Endodermal cell (in vitro differentiated cells): ENCODE measurements around the gene TEC. TPM values are rescaled to one million over a fixed set of nuclear protein-coding genes. Genes with fewer than 3 reads are reported as not detected.

ENCODE experiments used
- DNase-seq: peaks from one replicate; pipeline ENCODE4 v3.0.0-alpha.2; 2017
- H3K27ac ChIP-seq: 2 replicates; pipeline ENCODE4 v1.5.1; 2013; ENCODE audit warnings: mild to moderate bottlenecking, low read depth, low read length, moderate library complexity
- H3K27me3 ChIP-seq: 2 replicates; pipeline ENCODE4 v1.6.1; 2013; ENCODE audit warnings: mild to moderate bottlenecking, low read length, moderate library complexity; ENCODE audit not compliant: insufficient read depth, control insufficient read depth, poor library complexity, severe bottlenecking
- H3K36me3 ChIP-seq: 2 replicates; pipeline ENCODE4 v1.7.0; 2013; ENCODE audit warnings: mild to moderate bottlenecking, low read length, moderate library complexity; ENCODE audit not compliant: control insufficient read depth, insufficient read depth
- H3K4me1 ChIP-seq: one replicate; pipeline ENCODE4 v1.7.0; 2013; ENCODE audit warnings: low read length; ENCODE audit not compliant: control insufficient read depth, insufficient read depth
- H3K4me3 ChIP-seq: 2 replicates; pipeline ENCODE4 v1.5.1; 2013; ENCODE audit warnings: mild to moderate bottlenecking, low read length, moderate library complexity
- H3K9ac ChIP-seq: 2 replicates; pipeline ENCODE4 v1.6.1; 2013; ENCODE audit warnings: mild to moderate bottlenecking, low read length, moderate library complexity; ENCODE audit not compliant: poor library complexity, severe bottlenecking; ENCODE audit errors: extremely low read depth
- H3K9me3 ChIP-seq: 2 replicates; pipeline ENCODE4 v1.6.1; 2013; ENCODE audit warnings: mild to moderate bottlenecking, low read length, moderate library complexity; ENCODE audit not compliant: control insufficient read depth
- H3K27ac Mint-ChIP-seq: 2 replicates; pipeline ENCODE4 v1.8.0; 2020; ENCODE audit warnings: mixed read lengths
- H3K27me3 Mint-ChIP-seq: 2 replicates; pipeline ENCODE4 v1.8.0; 2021; ENCODE audit warnings: mild to moderate bottlenecking, mixed read lengths; ENCODE audit not compliant: insufficient read depth
- H3K36me3 Mint-ChIP-seq: 2 replicates; pipeline ENCODE4 v1.8.0; 2020; ENCODE audit warnings: low read depth, mixed read lengths
- H3K4me1 Mint-ChIP-seq: 2 replicates; pipeline ENCODE4 v1.8.0; 2020; ENCODE audit warnings: mixed read lengths
- H3K4me3 Mint-ChIP-seq: 2 replicates; pipeline ENCODE4 v1.8.0; 2020; ENCODE audit warnings: mild to moderate bottlenecking, moderate library complexity, mixed read lengths
- H3K9me3 Mint-ChIP-seq: 2 replicates; pipeline ENCODE4 v1.8.0; 2020; ENCODE audit warnings: mild to moderate bottlenecking, mixed read lengths
- CTCF ChIP-seq: fragments of 200-600 bp; sonication (generic); conservative IDR thresholded peaks from 2 replicates; pipeline ENCODE4 v1.5.0; 2021; ENCODE audit warnings: antibody characterized with exemption, mild to moderate bottlenecking
- WGBS, 2 experiments: methylation state at CpG; one replicate each; pipeline versions ENCODE4 v1.1.5 to v1.1.7; 2013; ENCODE audit warnings: missing lambda C conversion rate in 2 of 2, mixed read lengths in 1 of 2; ENCODE audit not compliant: insufficient coverage in 1 of 2, insufficient read length in 1 of 2; 5-methylcytosine and 5-hydroxymethylcytosine counted together
- total RNA-seq, 2 donors: library from RNA; stranded (reverse); fragmentation: NEBNext Ultra II Directional in 1 of 2; extraction: Animal tissue kit (Norgen Biotek cat#: 25700) in 1 of 2; gene quantifications; 2 replicates in 1 of 2; 3 replicates in 1 of 2; pipeline ENCODE4 v1.2.1, GENCODE V29; 2021

The TEC gene
- total RNA-seq, 2 donors from 2014 or later: 3.8 to 5.4 TPM

GRCh38 chr4:48137846-48138245 is 131.8 kb downstream of the TEC start:
- H3K27ac Mint-ChIP-seq: no peak overlapping the region
- Histone ChIP-seq H3K4me1 (no peaks in the 10 kb centered on the region), H3K27me3 (no peaks in the 10 kb centered on the region), H3K27ac (no peak overlapping the region), H3K36me3 (no peaks in the 10 kb centered on the region), H3K4me3 (no peak overlapping the region), H3K9me3 (no peaks in the 10 kb centered on the region), H3K9ac (no peak overlapping the region)
- H3K36me3 Mint-ChIP-seq: peaks cover 18% of the 10 kb centered on the region
- no peak overlapping the region for H3K4me3 Mint-ChIP-seq
- peaks cover 1% of the 10 kb centered on the region for H3K4me1 Mint-ChIP-seq
- no peaks in the 10 kb centered on the region for H3K27me3 Mint-ChIP-seq
- H3K9me3 Mint-ChIP-seq: no peaks in the 10 kb centered on the region
- no peak for DNase-seq
- TF ChIP-seq CTCF: no peak

- H3K9me3 Mint-ChIP-seq: no peaks in the 10 kb centered on the region
- DNase-seq: no peak
- WGBS, 2 experiments: 94 to 98% methylated on average over 4 to 5 of the region's 5 CpGs
- no peak for TF ChIP-seq CTCF
- H3K4me3 Mint-ChIP-seq: no peak within 1 kb of the TSS
- peaks cover 9% of the 10 kb centered on the region for H3K4me1 ChIP-seq
- H3K36me3 Mint-ChIP-seq: peaks cover 18% of the 10 kb centered on the region
- H3K27me3 ChIP-seq: no peaks in the 10 kb centered on the region
- peaks cover 30% of the 10 kb centered on the region for H3K4me1 Mint-ChIP-seq
- H3K4me3 ChIP-seq: no peak within 1 kb of the TSS
- no peaks in the 10 kb centered on the region for H3K36me3 ChIP-seq
- peak within 1 kb of the TSS; percentile 35 for H3K27ac Mint-ChIP-seq
- no peaks in the 10 kb centered on the region for H3K9me3 ChIP-seq
- H3K27ac ChIP-seq: no peak within 1 kb of the TSS
- H3K27me3 Mint-ChIP-seq: no peaks in the 10 kb centered on the region
- H3K9ac ChIP-seq: no peak within 1 kb of the TSS
Measured at GRCh38 chr4:48134081-48134480, 135.6 kb downstream of the TEC start, which contains the start of gene TXK. TXK (minus strand) TSS chr4:48134250; CDS start chr4:48134170, 80 bp downstream.

- H3K9me3 Mint-ChIP-seq: no peaks in the 10 kb centered on the region
Measured at GRCh38 chr4:48133669-48134068, 136.0 kb downstream of the TEC start.

More at GRCh38 chr4:48133669-48134068, 136.0 kb downstream of the TEC start:
- Mint-ChIP-seq H3K4me1 (peaks cover 31% of the 10 kb centered on the region), H3K4me3 (no peak overlapping the region), H3K36me3 (peaks cover 17% of the 10 kb centered on the region), H3K27me3 (no peaks in the 10 kb centered on the region), H3K27ac (peak overlapping the region; percentile 35)
- no peak for TF ChIP-seq CTCF
- no peaks in the 10 kb centered on the region for H3K36me3 ChIP-seq
- H3K27me3 ChIP-seq: no peaks in the 10 kb centered on the region
- no peak overlapping the region for H3K9ac ChIP-seq
- DNase-seq: no peak
- peaks cover 9% of the 10 kb centered on the region for H3K4me1 ChIP-seq
- no peaks in the 10 kb centered on the region for H3K9me3 ChIP-seq
- no peak overlapping the region for H3K4me3 ChIP-seq
- no peak overlapping the region for H3K27ac ChIP-seq
